ENCODE data around the gene TMC1.
"Not testable (repeated sequence)": the region's sequence is repeated elsewhere in the genome, so short reads cannot be mapped to it uniquely, and the experiment has no call there.

The TMC1 gene

DNA sequence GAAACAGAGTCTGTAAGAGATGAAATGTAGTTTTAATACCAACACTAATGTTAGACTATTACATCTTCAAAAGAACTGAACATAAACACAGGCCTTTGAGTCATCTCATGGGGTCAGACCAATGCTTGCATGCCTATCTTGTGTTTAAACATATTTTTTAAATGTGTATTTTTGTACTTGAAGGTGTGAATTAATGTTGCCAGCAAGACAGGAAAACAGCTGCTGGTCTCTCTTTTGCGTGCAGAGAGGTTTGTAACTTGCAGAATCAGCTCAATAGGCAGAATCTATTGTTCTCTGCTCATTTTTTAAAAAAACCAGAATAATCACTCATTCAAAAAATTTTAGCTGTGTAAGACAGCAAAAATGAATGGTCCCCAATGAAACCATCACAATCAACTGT lies 251.3 kb downstream of the TMC1 start:
- DNase-seq (ENCODE audit: low read depth), result no peak

DNA sequence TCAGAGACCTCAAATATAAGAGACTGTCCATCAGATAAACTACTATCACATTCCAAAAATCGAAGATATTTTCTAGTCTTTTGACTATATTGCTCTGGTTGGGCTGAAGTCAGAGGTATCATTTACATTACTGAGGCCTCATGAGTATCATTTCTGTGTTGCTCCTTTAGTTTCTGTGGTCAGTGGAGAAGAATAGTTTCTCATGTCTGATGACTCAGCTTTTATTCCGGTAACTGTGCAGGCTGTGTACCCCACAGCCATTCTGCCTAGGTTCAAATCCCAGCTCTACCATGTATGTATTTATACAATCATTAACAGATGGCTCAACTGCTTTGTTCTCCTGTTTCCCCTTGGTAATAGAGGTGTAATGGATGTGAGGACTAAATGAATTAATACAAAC lies 252.2 kb downstream of the TMC1 start:
- no peak for DNase-seq (ENCODE audit: low read depth)

DNA sequence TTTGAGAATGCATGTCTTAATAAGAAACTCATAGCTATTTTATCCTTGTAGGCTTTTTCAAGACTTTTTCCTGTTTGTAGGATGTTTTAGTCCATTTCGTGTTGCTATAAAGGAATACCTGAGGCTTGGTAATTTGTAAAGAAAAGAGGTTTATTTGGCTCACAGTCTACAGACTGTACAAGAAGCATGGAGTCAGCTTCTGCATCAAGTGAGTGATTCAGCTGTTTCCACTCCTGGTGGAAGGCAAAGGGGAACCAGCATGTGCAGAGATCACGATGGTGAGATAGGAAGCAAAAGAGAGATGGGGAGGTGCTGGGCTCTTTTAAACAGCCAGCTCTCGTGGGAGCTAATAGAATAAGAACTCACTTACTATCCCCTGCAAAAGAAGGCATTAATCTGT lies 254.2 kb downstream of the TMC1 start:
- DNase-seq (ENCODE audit: low read depth), result no peak

DNA sequence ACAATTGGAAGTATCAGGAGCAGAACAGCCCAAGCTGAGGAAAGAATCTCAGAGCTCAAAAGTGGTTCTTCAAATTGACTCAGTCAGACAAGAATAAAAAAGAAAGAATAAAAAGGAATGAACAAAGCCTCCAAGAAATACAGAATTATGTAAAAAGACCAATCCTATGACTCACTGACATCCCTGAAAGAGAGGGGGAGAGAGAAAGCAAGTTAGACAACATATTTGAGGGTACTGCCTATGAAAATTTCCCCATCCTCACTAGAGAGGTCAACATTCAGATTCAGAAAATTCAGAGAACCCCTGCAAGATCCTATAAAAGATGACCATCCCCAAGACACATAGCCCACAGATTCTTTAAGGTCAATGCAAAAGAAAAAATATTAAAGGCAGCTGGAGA lies 258.2 kb downstream of the TMC1 start:
- no peak for DNase-seq (ENCODE audit: low read depth)

DNA sequence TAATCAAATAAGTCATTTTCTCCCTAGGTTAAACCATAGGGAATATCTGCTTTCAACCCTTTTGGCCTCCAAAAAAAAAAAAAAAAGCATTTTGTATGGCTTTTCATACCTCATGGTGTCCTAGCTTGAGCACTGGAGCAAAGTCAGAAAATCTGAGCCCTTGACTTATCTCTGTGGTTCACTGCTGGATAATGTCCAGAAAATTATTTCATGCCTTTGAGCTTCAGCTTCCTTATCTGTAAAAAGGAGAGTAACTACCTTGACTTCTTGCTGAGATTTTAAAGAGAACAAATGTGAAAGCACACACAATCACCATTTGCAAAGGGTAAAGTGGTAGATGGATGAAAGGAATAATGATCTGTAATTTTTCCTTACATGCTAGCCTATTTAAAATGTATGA lies 265.5 kb downstream of the TMC1 start:
- no peak for DNase-seq (ENCODE audit: low read depth)

DNA sequence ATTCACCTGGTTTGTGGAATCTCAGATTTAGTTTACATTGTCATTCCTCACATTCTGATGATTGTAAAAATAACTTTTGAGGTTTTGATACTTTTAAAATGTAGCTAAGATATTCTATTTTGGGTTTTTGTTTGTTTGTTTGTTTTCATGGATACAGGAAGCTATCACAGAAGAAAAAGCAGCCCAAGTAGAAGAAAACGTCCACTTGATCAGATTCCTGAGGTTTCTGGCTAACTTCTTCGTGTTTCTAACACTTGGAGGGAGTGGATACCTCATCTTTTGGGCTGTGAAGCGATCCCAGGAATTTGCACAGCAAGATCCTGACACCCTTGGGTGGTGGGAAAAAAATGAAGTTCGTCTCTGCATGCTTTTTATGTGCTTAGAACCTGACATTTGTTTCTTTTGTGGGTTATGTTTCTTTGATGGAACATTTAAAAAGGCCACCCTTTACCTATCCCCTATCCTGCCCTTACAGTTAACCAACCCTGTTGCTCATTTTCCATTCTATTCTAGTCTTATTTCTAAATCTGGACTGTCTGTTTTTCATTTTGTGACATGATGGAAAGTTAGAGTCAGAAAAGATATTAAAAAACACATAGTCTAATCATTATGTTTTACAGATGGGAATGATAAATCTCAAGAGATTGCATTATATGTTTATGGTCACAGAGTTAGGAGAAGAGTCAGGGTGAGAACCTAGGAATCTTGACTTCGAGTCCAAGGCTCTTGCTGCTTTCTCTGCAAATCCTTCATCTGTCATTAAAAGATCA lies 267.7 kb downstream of the TMC1 start:
- no peak for DNase-seq (ENCODE audit: low read depth)

DNA sequence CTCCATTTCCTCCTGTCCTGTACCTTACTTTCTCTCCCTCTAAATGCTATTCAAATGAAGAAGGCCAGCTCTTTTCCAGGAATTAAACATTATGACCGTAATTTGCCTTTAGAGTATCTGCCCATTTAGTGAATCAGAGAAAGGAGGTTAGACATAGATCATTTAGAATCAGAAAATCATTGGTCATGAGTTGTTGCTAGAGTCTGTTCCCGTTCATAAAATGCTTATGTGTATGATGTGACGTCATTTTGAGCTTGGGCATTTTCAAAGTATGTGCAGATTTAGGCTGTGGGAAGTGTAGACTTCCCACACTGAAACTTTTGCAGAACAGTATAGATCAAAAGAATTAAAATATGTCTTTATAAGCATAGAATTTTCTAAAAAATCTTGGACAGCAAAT lies 268.5 kb downstream of the TMC1 start:
- no peak for DNase-seq (ENCODE audit: low read depth)

DNA sequence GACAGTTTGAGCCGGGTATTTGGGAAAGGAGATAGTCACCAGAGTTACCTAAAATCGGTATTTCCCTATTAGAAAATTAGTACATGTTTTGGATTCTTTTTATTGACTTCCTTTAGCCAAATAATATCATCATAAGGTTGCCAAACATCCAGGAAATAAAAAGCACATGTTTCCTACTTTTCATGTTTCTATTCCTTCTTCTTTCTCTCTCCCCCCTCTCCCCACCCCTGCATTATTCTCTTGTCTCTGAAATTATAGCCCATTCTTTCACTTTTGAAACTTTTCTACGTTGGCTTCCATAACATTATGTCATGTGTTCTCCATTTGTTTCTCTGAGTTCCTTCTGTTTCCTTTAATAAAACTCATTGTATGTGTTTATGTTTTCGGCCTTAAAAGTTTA lies 269.6 kb downstream of the TMC1 start:
- no peak for DNase-seq (ENCODE audit: low read depth)

DNA sequence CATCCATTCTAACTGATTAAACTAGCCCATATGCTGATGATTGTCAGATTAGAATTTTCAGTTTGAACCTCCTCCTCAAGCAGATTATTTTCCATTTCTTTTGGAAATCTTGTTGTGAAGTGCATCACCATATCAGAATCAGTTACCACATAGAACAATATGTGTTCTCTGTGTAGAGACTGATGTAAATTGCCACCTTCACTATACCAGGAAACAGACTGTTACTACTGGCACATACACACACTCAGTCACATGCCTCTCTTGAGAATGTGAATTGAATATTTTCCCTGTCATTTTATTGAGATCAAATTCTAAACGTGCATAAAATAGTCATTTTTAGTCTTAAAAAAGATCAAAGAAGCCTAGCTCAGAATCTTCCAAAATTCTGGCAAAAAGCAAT lies 270.0 kb downstream of the TMC1 start:
- no peak for DNase-seq (ENCODE audit: low read depth)

DNA sequence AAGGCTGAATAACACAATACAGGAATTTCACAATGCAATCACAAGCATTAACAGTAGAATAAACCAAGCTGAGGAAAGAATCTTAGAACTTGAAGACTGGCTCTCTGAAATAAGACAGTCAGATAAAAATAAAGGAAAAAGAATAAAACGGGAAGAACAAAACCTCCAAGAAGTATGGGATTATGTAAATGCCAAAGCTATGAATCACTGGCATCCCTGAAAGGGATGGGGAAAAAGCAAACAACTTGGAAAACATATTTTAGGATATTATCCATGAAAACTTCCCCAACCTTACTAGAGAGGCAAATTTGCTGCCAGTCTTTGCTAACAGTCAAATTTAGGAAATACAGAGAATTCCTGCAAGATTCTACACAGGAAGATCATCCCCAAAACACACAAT lies 273.5 kb downstream of the TMC1 start:
- no peak for DNase-seq (ENCODE audit: low read depth)

DNA sequence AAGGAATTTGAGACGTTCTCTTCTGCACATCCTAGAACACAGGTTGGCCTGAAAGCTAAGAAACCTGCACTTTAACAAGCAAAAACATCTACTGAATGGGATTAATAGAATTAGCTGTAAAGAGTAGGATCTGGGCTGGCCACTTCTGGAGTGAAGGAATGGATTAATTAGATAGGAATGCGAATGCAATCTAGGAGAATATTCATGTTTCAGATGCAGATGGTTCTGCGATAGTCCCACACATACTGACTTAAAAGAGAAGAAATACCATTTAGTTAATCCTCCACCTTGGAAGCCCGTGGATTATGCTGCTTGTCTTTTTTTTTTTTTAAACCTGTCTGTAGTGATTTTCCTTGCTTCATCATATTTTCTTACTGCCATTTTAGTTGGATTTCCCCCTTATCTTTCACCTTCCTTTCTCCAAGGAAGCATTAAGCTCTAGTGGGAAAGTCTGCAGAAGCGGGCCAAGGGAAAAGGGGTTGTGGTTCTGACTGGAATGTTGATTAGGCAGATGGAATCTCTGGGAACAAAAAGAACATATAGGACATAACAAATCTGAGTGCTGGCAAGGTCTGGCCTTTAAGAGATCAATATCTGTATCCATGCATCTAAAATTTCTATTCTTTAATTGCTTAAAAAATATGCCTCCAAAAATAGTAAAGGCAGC lies 279.1 kb downstream of the TMC1 start:
- no peak for DNase-seq (ENCODE audit: low read depth)

DNA sequence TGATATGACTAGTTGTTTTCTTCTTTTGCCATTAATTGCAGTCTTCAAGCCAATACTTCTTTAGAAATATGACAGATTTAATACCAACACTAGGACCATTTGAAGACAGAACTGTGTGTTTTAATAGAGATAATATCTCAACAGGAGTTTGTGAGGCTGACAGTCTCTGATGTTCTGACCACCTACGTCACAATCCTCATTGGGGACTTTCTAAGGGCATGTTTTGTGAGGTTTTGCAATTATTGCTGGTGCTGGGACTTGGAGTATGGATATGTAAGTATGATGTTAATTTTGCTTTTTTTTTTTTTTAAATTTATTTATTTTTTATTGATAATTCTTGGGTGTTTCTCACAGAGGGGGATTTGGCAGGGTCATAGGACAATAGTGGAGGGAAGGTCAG lies 283.8 kb downstream of the TMC1 start:
- DNase-seq (ENCODE audit: low read depth), result no peak

DNA sequence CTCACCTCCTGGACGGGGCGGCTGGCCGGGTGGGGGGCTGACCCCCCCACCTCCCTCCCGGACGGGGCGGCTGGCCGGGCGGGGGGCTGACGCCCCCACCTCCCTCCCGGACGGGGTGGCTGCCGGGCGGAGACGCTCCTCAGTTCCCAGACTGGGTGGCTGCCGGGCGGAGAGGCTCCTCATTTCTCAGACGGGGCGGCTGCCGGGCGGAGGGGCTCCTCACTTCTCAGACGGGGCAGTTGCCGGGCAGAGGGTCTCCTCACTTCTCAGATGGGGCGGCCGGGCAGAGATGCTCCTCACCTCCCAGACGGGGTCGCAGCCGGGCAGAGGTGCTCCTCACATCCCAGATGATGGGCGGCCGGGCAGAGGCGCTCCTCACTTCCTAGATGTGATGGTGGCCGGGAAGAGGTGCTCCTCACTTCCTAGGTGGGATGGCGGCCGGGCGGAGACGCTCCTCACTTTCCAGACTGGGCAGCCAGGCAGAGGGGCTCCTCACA lies 285.0 kb downstream of the TMC1 start:
- not testable (repeated sequence) for DNase-seq (ENCODE audit: low read depth)

DNA sequence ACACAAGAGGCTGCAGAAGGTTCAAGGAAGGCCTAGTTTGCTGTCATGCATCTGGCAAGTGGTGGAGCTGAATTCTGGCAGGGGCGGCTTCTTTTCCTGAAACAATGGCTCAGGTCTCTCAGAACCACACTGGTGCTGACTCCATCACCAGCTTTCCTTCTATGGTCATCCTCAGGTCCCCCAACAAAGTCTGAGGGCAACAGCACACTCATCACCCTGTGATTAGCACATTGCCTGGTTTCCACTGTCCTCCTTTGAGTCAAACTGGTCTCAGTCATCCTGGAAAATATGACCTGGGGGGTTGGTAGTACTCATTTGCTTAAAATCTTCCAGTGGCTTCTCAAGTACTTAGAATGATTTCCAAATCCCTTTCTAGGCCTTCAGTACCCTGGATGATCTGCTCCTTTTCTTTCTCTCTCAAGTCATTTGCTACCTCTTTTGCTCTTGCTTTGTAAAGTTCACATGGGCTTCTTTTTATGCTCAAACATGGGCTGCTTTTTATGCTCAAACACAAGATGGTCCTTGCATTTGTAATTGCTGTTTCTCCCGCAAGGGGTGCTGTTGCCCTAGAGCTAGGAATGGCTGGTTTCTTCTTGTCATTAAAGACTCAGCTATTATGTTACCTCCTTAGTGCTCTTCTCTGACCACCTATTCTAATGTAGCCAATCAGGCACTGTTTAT lies 286.5 kb downstream of the TMC1 start:
- no peak for DNase-seq (ENCODE audit: low read depth)

DNA sequence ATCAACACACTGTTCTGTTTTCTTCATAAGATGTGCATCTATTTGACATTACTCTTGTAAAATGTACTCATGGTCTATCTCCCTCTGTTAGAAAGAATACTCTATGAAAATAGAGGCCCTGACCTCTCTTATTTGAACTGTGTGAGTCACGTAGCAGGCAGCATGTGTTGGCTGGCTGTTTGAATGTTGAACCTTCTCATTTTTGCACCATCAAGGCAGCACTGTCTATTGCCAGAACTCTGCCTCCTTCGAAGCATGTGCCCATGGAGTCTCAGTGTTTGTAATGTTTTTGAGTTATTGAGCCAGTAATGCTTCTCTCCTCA lies 287.0 kb downstream of the TMC1 start:
- no peak for DNase-seq (ENCODE audit: low read depth)

DNA sequence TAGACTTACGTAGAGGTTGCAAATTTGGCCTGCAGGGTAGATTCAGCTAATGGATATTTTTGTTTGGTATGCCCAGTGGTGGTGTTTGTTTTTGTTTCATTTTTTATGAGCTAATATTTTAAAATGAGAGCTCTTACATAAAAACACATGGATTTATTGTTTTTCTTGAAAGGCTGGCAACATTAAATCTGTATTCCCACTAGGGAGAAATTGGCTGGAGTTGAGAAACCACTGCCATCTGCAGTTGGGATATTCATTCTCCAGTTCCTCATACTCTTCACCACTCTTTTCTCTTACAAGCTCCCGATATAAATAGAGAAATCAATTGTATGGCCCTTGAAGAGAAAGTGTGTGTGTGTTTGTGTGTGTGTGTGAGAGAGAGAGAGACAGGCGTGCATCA lies 288.2 kb downstream of the TMC1 start:
- DNase-seq (ENCODE audit: low read depth), result no peak

DNA sequence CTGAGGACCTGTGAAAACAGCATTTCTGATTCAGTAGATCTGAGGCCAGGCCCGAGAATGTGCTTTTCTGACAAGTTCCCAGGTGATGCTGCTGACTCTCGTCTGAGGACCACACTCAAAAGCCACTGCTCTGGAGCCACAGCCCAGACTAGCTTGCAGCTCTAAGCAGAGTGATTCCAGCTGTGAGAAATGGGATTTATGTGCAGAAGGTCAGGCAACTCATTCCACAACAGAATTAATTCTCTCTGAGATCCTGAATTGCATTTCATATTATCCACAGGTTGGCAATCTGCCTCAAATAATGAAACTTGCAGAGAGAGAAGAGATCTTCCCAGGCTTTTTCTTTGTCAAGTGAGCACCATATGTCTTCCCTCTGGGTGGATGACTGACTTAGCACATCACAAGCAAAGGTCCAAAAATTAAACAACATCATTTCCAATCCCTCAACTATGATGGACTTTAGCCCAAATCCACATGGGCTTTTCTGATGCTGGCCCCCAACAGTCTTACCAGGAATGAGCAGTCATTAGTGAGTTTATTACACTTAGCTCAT lies 291.2 kb downstream of the TMC1 start:
- DNase-seq (ENCODE audit: low read depth), result no peak

DNA sequence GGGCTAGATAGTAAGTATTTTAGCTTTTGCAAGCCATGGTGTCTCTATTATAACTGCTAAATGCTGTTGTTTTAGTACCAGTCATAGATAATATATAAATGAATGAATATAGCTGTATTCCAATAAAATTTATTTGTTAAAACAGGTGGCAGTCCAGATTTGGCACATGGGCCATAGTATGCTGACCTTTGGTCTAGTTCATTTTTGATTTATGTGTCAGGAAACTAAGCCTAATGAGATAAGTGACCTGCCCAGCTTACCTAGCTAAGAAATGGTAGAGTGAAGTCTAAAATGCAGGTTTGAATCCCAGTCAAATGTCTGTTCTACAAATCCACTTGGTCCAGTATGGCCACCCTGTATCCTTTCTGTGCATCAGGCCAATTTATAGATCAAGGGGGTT lies 292.1 kb downstream of the TMC1 start:
- DNase-seq (ENCODE audit: low read depth), result no peak

DNA sequence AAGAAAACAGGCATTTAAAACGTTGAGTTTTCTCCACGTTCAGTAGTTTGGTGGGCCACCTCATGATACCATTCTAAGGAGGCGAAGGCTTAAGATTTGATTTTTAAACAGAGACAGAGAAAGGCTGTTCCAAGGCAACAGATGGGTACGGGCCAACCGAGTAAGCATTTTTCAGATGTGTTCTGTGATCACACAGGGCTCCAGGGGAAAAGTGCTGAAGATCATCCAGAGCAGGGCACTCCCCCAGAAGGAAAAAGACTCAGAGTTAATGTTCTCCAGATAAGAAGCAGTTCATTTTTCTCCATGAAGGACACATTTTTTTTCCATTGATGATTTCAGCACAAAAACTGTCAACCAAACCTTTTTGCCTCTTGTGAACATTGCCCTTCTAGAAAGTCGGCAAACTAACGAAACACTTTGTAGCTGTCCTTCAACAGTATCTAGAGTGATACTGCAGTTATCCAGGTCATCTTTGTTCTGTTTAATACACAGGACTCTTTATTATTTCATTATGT lies 292.7 kb downstream of the TMC1 start:
- no peak for DNase-seq (ENCODE audit: low read depth)

DNA sequence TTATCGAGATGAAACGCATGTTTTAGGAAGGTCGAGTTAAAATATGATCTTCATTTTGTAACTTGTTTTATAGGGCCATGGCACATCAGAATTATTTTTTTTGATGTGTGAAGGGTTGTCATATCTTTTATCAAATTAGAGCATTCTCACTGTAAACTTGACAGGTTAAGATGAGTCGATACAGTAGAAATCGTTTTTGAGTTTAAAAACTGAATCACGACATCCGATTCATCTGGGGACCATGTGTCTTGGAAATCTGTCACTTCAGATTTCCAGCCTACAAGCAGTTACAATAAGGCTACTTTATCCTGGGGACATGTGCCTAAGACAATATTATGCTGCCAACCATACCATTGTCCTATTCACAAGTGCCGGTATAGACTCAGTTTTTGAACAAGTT lies 295.3 kb downstream of the TMC1 start:
- no peak for DNase-seq (ENCODE audit: low read depth)

DNA sequence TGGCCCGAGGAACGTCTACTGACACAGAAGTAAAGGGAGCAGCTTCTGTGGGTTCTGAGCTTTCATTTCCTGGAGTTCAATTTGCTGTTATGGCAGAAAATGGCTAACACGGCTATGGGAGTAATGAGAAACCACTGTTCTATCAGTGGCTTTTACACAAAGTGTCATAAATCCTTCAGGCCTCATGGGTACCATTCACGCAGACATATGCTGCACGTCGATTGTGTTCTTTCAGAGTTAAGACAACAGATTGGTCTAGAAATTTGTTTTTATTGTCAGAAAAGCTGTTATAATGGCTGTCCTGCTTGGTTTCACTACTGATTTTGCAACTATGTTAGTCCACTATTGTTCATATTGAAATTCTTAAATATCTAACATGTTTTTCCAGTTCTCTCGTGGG lies 296.0 kb downstream of the TMC1 start:
- DNase-seq (ENCODE audit: low read depth), result no peak

DNA sequence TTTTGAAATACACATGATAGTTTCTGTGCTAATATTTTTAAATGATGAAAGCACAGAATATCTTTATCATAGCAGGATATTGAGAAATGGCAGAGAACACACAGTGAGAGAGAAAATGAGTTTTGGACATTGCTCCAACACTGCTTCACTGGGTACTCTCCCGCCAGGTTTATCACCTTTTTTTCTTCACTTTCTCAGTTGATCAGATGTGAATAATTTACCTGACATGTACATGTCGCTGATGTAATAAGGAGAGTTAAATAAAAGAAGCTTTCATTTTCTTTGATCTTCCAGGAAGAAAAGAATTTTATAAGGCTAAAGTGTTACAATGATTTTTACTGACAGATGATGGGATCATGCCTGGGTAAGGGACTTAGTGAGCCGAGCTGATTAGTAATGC lies 297.0 kb downstream of the TMC1 start:
- DNase-seq (ENCODE audit: low read depth), result no peak

DNA sequence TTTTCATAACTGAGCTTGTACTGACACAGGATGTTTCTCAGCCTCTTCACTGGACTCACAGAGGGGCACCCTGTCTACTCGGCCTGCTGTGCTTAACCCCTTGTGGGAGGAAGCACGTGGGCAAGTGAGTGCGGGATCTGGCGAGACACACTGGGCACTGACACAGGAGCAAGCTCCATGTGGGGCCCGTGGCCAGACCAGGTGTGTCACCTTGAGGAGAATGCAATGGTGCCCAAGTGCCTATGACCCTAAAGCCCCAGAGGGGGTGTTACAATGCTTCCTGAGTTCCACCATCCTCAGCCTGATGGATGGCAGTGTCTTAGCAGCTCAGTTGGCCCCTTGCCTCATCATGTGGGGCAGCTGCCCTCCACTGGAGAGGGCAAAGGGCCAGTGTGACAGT lies 302.6 kb downstream of the TMC1 start:
- DNase-seq (ENCODE audit: low read depth), result no peak
